PC-3 (cell line): ENCODE data around the gene SLC4A2. TPM values are rescaled to one million over a fixed set of nuclear protein-coding genes. Genes with fewer than 3 reads are reported as not detected.

ENCODE experiments used
- ATAC-seq: fragments of 200-7000 bp; cut with Tn5 transposase; 2 replicates; pipeline ENCODE4 v1.9.1; 2020; ENCODE audit warnings: mild to moderate bottlenecking, moderate library complexity
- BruUV-seq: library from RNA; stranded (reverse); fragments of 400-500 nt; replicated peaks from 2 replicates; lab custom pipeline; 2021; lab: Mats Ljungman, UMichigan
- CTCF ChIA-PET: fragments of 300-600 bp; sonication (Branson Sonifier 250); formaldehyde crosslinking; loops from one replicate; lab custom pipeline; 2022; ENCODE audit warnings: antibody characterized with exemption; lab: Charles Lee
- POLR2A ChIA-PET: fragments of 300-600 bp; sonication (Branson Sonifier 250); formaldehyde crosslinking; loops from one replicate; lab custom pipeline; 2022; ENCODE audit warnings: antibody characterized with exemption; ENCODE audit not compliant: unreplicated experiment; lab: Charles Lee
- DNase-seq: peaks from one replicate; pipeline ENCODE4 v3.0.0-alpha.2; 2015
- H2AFZ ChIP-seq: fragments of 300-600 bp; sonication (generic); 2 replicates; pipeline ENCODE4 v1.6.0; 2016; ENCODE audit warnings: antibody characterized with exemption, low read length
- H3F3A ChIP-seq: fragments of 300-600 bp; sonication (generic); one replicate; pipeline ENCODE4 v1.6.0; 2017; ENCODE audit warnings: antibody characterized with exemption, low read length, control low read depth, mild to moderate bottlenecking; ENCODE audit not compliant: unreplicated experiment
- H3K27ac ChIP-seq: fragments of 300-600 bp; sonication (generic); 2 replicates; pipeline ENCODE4 v1.5.1; 2016; ENCODE audit warnings: mild to moderate bottlenecking, low read length
- H3K27me3 ChIP-seq: fragments of 300-600 bp; sonication (generic); 2 replicates; pipeline ENCODE4 v1.6.1; 2016; ENCODE audit warnings: low read length, mixed read lengths
- H3K36me3 ChIP-seq: fragments of 300-600 bp; sonication (generic); 2 replicates; pipeline ENCODE4 v1.6.1; 2016; ENCODE audit warnings: low read depth, mixed run types, low read length, mixed read lengths
- H3K4me1 ChIP-seq: fragments of 300-600 bp; sonication (generic); 2 replicates; pipeline ENCODE4 v1.5.1; 2016; ENCODE audit warnings: low read length; ENCODE audit not compliant: insufficient read depth
- H3K4me2 ChIP-seq: fragments of 300-600 bp; sonication (generic); 2 replicates; pipeline ENCODE4 v1.6.0; 2016; ENCODE audit warnings: low read length
- H3K4me3 ChIP-seq: fragments of 300-600 bp; sonication (generic); 2 replicates; pipeline ENCODE4 v1.5.1; 2016; ENCODE audit warnings: mild to moderate bottlenecking, low read length, mixed read lengths
- H3K79me2 ChIP-seq: fragments of 300-600 bp; sonication (generic); 2 replicates; pipeline ENCODE4 v1.6.1; 2017; ENCODE audit warnings: low read length, mixed read lengths
- H3K9ac ChIP-seq: fragments of 300-600 bp; sonication (generic); 2 replicates; pipeline ENCODE4 v1.6.0; 2016; ENCODE audit warnings: mild to moderate bottlenecking, low read length
- H3K9me2 ChIP-seq: fragments of 300-600 bp; sonication (generic); replicated peaks from 2 replicates; pipeline ENCODE4 v1.6.1; 2016; ENCODE audit warnings: mixed run types, low read length, mixed read lengths
- H3K9me3 ChIP-seq: fragments of 300-600 bp; sonication (generic); 2 replicates; pipeline ENCODE4 v1.6.1; 2016; ENCODE audit warnings: low read length, mixed read lengths
- H4K20me1 ChIP-seq: fragments of 300-600 bp; sonication (generic); 2 replicates; pipeline ENCODE4 v1.6.1; 2016; ENCODE audit warnings: low read length, mixed read lengths
- EZH2 ChIP-seq: fragments of 300-600 bp; sonication (generic); IDR thresholded peaks from one replicate; pipeline ENCODE4 v1.6.1; 2017; ENCODE audit warnings: antibody characterized with exemption, mild to moderate bottlenecking, low read length; ENCODE audit not compliant: unreplicated experiment
- EZH2phosphoT487 ChIP-seq: fragments of 300-600 bp; sonication (generic); IDR thresholded peaks from 2 replicates; pipeline ENCODE4 v1.6.1; 2018; ENCODE audit warnings: mild to moderate bottlenecking, antibody characterized with exemption, low read length, borderline replicate concordance
- intact Hi-C: fragments of 100-400 bp; cut with micrococcal nuclease; formaldehyde crosslinking; loops from 2 replicates; pipeline ENCODE4 v1.9.0; 2023
- total RNA-seq: library from RNA; depleted of rRNA; stranded (reverse); fragments of >200 nt; gene quantifications from 2 replicates; pipeline ENCODE4 v1.2.3, GENCODE V29; 2014
- TF ChIP-seq, protein P1 (sequence below): fragments of 300-600 bp; sonication (generic); conservative IDR thresholded peaks from 2 replicates; pipeline ENCODE4 v1.5.1; 2017; ENCODE audit warnings: antibody characterized with exemption, low read depth, mild to moderate bottlenecking, low read length

SLC4A2 gene
- total RNA-seq, 1 experiment from 2014 or later, result 284 TPM

GRCh38 chr7:151065516-151065915 lies 6.1 kb downstream of the SLC4A2 start:
- intact Hi-C loops, result no loop called here
- Histone ChIP-seq H3K36me3 (peaks cover 28% of the 10 kb centered on the region), H3K9ac (no peak overlapping the region), H3K9me3 (no peaks in the 10 kb centered on the region), H3K27me3 (no peaks in the 10 kb centered on the region), H3K4me2 (no peak overlapping the region), H2AFZ (no peak overlapping the region), H3K27ac (no peak overlapping the region), H3K9me2 (no peaks in the 10 kb centered on the region), H3K4me3 (no peak overlapping the region), H3F3A (no peaks in the 10 kb centered on the region), H3K79me2 (peaks cover 29% of the 10 kb centered on the region), H4K20me1 (no peaks in the 10 kb centered on the region), H3K4me1 (peaks cover 29% of the 10 kb centered on the region)
- no TSS peak for BruUV-seq
- TF ChIP-seq EZH2phosphoT487, result no peak
- POLR2A ChIA-PET, result no interaction called here
- ATAC-seq (no peak), DNase-seq (no peak)
- CTCF ChIA-PET, result no interaction called here

- Histone ChIP-seq H3K79me2 (peaks cover 20% of the 10 kb centered on the region), H3F3A (no peaks in the 10 kb centered on the region), H3K27ac (no peak overlapping the region), H3K9me2 (no peaks in the 10 kb centered on the region), H3K4me3 (no peak overlapping the region), H3K36me3 (peaks cover 28% of the 10 kb centered on the region), H3K9ac (no peak overlapping the region), H3K9me3 (no peaks in the 10 kb centered on the region), H3K4me2 (no peak overlapping the region), H4K20me1 (no peaks in the 10 kb centered on the region), H3K27me3 (no peaks in the 10 kb centered on the region), H3K4me1 (peaks cover 19% of the 10 kb centered on the region), H2AFZ (no peak overlapping the region)
- intact Hi-C loops, result no loop called here
- POLR2A ChIA-PET, result no interaction called here
- no TSS peak for BruUV-seq
- no peak for TF ChIP-seq EZH2
- TF ChIP-seq, protein P1, sequence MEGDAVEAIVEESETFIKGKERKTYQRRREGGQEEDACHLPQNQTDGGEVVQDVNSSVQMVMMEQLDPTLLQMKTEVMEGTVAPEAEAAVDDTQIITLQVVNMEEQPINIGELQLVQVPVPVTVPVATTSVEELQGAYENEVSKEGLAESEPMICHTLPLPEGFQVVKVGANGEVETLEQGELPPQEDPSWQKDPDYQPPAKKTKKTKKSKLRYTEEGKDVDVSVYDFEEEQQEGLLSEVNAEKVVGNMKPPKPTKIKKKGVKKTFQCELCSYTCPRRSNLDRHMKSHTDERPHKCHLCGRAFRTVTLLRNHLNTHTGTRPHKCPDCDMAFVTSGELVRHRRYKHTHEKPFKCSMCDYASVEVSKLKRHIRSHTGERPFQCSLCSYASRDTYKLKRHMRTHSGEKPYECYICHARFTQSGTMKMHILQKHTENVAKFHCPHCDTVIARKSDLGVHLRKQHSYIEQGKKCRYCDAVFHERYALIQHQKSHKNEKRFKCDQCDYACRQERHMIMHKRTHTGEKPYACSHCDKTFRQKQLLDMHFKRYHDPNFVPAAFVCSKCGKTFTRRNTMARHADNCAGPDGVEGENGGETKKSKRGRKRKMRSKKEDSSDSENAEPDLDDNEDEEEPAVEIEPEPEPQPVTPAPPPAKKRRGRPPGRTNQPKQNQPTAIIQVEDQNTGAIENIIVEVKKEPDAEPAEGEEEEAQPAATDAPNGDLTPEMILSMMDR, result no peak
- TF ChIP-seq EZH2phosphoT487, result no peak
- CTCF ChIA-PET, result no interaction called here
- DNase-seq, result no peak
- no peak for ATAC-seq
Measured at GRCh38 chr7:151066273-151066974, 7.0 kb downstream of the SLC4A2 start.

DNA sequence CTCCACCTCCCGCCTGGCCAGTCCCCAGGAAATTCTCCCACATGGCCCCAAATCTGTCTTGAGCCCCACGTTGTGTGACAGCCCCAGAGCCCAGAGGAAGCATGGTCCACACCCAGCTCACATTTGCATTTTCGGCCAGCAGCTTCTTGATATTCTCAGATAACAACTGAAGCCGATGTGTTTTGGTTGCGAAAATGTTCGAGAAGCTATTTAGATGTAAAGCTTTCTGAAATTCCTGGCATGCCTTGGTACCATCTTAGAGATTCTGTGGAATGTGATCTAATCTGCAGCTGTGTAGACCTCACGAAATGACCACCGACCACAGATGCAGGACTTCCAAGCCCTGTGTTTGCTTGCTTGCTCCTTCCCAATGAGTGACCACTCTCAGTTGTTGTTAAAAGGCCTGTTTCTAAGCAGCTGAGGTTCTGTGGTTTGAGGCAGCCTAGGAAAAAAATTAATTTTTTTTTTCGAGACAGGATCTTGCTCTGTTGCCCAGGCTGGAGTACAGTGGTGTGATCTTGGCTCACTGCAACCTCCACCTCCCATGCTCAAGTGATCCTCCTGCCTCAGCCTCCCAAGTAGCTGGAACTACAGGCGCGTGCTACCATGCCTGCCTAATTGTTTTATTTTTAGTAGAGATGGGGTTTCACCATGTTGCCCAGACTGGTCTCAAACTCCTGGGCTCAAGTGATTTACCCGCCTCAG lies 8.8 kb downstream of the SLC4A2 start:
- Histone ChIP-seq H3K9me2 (no peaks in the 10 kb centered on the region), H3K36me3 (peaks cover 30% of the 10 kb centered on the region), H3K4me2 (no peak overlapping the region), H3K9me3 (no peaks in the 10 kb centered on the region), H3K27me3 (no peaks in the 10 kb centered on the region), H3K4me3 (no peak overlapping the region), H3K27ac (no peak overlapping the region), H4K20me1 (no peaks in the 10 kb centered on the region), H3K9ac (no peak overlapping the region), H3K4me1 (peaks cover 3% of the 10 kb centered on the region; the same call in 1 of the 2 replicates), H3F3A (no peaks in the 10 kb centered on the region), H3K79me2 (peaks cover 11% of the 10 kb centered on the region), H2AFZ (no peak overlapping the region)
- no peak for ATAC-seq
- no peak for DNase-seq
- intact Hi-C loops, result no loop called here
- no TSS peak for BruUV-seq
- TF ChIP-seq EZH2phosphoT487, result no peak
- TF ChIP-seq, protein P1, result no peak
- TF ChIP-seq EZH2, result no peak
- POLR2A ChIA-PET, result no interaction called here
- CTCF ChIA-PET, result no interaction called here
